Peyer's patch (tissue), 4 donors: Measurements from ENCODE around the gene ADM2.

ENCODE experiments used
- POLR2A ChIP-seq, 2 donors: fragments of 450-650 bp; IDR thresholded peaks; one replicate each; pipeline ENCODE4 v1.5.1; 2017; ENCODE audit warnings: antibody characterized with exemption in 2 of 2, mild to moderate bottlenecking in 2 of 2, moderate library complexity in 2 of 2
- TF ChIP-seq, protein P1 (sequence below), 6 experiments: fragments of 450-650 bp in 4 of 6; fragments of 200-600 bp in 2 of 6; sonication (generic) in 1 of 6; IDR thresholded peaks; one replicate each; pipeline ENCODE4 v1.5.1; 2017 to 2019; ENCODE audit warnings: antibody characterized with exemption in 6 of 6, mild to moderate bottlenecking in 3 of 6, moderate library complexity in 1 of 6

DNA sequence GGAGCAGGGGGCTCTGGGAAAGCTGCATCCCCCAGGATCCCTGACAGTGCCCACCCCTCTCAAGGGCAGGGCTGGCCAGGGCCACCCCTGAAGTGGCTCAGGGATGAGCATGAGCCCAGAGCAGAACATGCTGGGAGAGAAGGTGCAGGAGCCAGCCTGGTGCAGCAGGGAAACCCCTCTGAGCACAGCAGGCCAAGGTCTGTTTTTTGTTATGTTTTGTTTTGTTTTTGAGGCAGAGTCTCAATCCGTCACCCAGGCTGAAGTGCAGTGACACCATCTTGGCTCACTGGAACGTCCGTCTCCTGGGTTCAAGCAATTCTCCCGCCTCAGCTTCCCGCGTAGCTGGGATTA, 5.7 kb upstream of the ADM2 start:
- TF ChIP-seq POLR2A (IDR thresholded peaks at IDR 0.05): no peak
- TF ChIP-seq, protein P1, sequence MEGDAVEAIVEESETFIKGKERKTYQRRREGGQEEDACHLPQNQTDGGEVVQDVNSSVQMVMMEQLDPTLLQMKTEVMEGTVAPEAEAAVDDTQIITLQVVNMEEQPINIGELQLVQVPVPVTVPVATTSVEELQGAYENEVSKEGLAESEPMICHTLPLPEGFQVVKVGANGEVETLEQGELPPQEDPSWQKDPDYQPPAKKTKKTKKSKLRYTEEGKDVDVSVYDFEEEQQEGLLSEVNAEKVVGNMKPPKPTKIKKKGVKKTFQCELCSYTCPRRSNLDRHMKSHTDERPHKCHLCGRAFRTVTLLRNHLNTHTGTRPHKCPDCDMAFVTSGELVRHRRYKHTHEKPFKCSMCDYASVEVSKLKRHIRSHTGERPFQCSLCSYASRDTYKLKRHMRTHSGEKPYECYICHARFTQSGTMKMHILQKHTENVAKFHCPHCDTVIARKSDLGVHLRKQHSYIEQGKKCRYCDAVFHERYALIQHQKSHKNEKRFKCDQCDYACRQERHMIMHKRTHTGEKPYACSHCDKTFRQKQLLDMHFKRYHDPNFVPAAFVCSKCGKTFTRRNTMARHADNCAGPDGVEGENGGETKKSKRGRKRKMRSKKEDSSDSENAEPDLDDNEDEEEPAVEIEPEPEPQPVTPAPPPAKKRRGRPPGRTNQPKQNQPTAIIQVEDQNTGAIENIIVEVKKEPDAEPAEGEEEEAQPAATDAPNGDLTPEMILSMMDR (IDR thresholded peaks at IDR 0.05): no peak
